Epidermal melanocyte (primary cell): ENCODE measurements around the gene PSMD4.

ENCODE experiments used
- DNase-seq: peaks from one replicate; pipeline ENCODE4 v3.0.0; 2011; ENCODE audit warnings: low spot score; ENCODE audit not compliant: insufficient read length

PSMD4 gene

GRCh38 chr1:151294742-151295462 lies 40.4 kb downstream of the PSMD4 start:
- no peak for DNase-seq

GRCh38 chr1:151309811-151310323 lies 55.3 kb downstream of the PSMD4 start:
- peak; percentile 66 for DNase-seq

GRCh38 chr1:151311011-151311410 lies 56.5 kb downstream of the PSMD4 start:
- peak; percentile 8 for DNase-seq

- peak; percentile 88 for DNase-seq
These were observed 57.2 kb downstream of the PSMD4 start for GRCh38 chr1:151311589-151312331.

GRCh38 chr1:151312411-151312810 lies 57.9 kb downstream of the PSMD4 start:
- DNase-seq, result no peak

- DNase-seq, result no peak
These were observed 58.3 kb downstream of the PSMD4 start for GRCh38 chr1:151312826-151313225.

GRCh38 chr1:151313501-151313900 lies 59.0 kb downstream of the PSMD4 start:
- DNase-seq, result no peak

- DNase-seq, result peak; percentile 78
These were observed 59.8 kb downstream of the PSMD4 start for GRCh38 chr1:151314137-151314875.

GRCh38 chr1:151315565-151316235 lies 61.2 kb downstream of the PSMD4 start:
- DNase-seq, result no peak
